Ishikawa (cell line): Measurements from ENCODE around the gene MYO7A.

Experiments used
- CEBPB ChIP-seq: IDR thresholded peaks from 2 replicates; pipeline ENCODE4 v1.6.1; 2012
- CREB1 ChIP-seq: IDR thresholded peaks from 2 replicates; pipeline ENCODE4 v1.6.1; 2012; ENCODE audit warnings: low read depth
- EP300 ChIP-seq: IDR thresholded peaks from 2 replicates; pipeline ENCODE4 v1.6.1; 2012; ENCODE audit warnings: borderline replicate concordance
- FOXM1 ChIP-seq: IDR thresholded peaks from 2 replicates; pipeline ENCODE4 v1.6.1; 2012; ENCODE audit warnings: low read depth, borderline replicate concordance
- NFIC ChIP-seq: IDR thresholded peaks from 2 replicates; pipeline ENCODE4 v1.6.1; 2012
- TAF1 ChIP-seq: IDR thresholded peaks from 2 replicates; pipeline ENCODE4 v1.6.1; 2012; ENCODE audit warnings: low read depth, mild to moderate bottlenecking
- TEAD4 ChIP-seq: IDR thresholded peaks from 2 replicates; pipeline ENCODE4 v1.6.1; 2012
- YY1 ChIP-seq: IDR thresholded peaks from 2 replicates; pipeline ENCODE4 v1.6.1; 2012; ENCODE audit warnings: low read depth
- TF ChIP-seq, protein P1 (sequence below): IDR thresholded peaks from 2 replicates; pipeline ENCODE4 v1.6.1; 2012; ENCODE audit warnings: low read depth, mild to moderate bottlenecking
- TF ChIP-seq, protein P2 (sequence below): IDR thresholded peaks from 2 replicates; pipeline ENCODE4 v1.6.1; 2012

DNA sequence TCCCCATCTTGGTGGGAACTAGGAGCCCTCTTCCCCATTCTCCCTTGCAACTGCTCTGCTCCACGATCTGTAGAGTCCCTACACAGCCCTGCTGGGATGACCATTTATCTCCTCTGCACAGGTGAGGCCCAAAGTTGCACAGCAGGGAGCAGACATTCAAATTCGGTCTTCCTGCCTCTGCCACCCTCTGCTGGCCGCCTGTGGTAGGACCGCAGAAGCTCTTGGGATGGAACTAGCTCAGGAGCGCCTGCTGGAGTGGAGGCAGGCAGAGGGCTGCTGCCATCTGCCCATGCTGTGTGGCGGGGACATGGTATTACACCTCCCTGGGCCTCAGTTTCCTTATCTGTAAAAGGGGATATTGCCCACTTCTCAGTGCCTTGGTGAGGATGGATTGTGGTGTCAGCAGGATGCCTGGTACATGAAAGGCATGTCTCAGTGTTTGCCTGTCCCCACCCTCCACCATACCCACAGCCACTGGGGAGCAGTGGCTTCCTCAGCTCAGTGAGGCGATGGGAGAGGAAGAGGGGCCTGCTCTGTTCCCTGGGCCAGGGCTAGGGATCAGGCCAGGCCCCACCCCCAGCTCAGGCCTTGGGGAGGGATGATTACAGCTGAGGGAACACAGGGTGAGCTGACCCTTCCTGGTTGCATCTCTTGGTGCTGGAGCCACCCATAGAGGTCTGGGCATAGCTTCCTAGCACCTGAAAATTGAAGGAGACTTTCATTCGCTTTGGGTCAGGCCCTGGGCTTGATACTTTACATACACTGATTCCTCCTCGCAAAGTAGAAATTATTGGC is 36.7 kb upstream of the MYO7A start:
- TF ChIP-seq CREB1 (no peak), EP300 (no peak), TAF1 (no peak), YY1 (0 out of 2 replicates have a peak, but pooled peaks have one; percentile 48), TEAD4 (no peak), CEBPB (no peak), NFIC (no peak), FOXM1 (no peak)
- TF ChIP-seq, protein P1, sequence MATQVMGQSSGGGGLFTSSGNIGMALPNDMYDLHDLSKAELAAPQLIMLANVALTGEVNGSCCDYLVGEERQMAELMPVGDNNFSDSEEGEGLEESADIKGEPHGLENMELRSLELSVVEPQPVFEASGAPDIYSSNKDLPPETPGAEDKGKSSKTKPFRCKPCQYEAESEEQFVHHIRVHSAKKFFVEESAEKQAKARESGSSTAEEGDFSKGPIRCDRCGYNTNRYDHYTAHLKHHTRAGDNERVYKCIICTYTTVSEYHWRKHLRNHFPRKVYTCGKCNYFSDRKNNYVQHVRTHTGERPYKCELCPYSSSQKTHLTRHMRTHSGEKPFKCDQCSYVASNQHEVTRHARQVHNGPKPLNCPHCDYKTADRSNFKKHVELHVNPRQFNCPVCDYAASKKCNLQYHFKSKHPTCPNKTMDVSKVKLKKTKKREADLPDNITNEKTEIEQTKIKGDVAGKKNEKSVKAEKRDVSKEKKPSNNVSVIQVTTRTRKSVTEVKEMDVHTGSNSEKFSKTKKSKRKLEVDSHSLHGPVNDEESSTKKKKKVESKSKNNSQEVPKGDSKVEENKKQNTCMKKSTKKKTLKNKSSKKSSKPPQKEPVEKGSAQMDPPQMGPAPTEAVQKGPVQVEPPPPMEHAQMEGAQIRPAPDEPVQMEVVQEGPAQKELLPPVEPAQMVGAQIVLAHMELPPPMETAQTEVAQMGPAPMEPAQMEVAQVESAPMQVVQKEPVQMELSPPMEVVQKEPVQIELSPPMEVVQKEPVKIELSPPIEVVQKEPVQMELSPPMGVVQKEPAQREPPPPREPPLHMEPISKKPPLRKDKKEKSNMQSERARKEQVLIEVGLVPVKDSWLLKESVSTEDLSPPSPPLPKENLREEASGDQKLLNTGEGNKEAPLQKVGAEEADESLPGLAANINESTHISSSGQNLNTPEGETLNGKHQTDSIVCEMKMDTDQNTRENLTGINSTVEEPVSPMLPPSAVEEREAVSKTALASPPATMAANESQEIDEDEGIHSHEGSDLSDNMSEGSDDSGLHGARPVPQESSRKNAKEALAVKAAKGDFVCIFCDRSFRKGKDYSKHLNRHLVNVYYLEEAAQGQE: no peak
- TF ChIP-seq, protein P2, sequence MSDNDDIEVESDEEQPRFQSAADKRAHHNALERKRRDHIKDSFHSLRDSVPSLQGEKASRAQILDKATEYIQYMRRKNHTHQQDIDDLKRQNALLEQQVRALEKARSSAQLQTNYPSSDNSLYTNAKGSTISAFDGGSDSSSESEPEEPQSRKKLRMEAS: no peak
